Inferior parietal cortex (tissue), 1 donor: Measurements from ENCODE around the gene ZNF236.

Source experiments
- DNase-seq: peaks from one replicate; pipeline ENCODE4 v3.0.0-alpha.2; 2016; ENCODE audit errors: extremely low spot score

ZNF236 gene

DNA sequence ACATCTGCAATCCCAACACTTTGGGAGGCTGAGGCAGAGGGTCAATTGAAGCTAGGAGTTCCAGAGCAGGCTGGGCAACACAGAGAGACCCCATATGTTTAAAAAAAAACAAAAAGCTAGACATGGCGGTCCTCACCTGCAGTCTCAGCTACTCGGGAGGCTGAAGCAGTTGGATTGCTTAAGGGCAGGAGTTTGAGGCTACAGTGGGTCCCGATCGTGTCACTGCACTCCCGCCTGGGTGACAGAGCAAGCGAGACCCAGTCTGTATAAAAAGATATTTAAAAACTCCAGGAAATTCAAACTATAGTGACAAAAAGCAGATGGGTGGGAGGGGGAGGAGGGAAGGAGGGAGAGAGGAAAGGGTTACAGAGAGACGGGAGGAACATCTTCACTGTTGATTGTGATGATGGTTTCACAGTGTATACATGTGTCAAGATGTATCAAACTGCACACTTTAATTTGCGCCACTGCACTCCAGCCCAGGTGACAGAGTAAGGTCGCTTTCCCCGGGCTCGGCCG is 942 bp upstream of the ZNF236 start:
- DNase-seq = no peak

DNA sequence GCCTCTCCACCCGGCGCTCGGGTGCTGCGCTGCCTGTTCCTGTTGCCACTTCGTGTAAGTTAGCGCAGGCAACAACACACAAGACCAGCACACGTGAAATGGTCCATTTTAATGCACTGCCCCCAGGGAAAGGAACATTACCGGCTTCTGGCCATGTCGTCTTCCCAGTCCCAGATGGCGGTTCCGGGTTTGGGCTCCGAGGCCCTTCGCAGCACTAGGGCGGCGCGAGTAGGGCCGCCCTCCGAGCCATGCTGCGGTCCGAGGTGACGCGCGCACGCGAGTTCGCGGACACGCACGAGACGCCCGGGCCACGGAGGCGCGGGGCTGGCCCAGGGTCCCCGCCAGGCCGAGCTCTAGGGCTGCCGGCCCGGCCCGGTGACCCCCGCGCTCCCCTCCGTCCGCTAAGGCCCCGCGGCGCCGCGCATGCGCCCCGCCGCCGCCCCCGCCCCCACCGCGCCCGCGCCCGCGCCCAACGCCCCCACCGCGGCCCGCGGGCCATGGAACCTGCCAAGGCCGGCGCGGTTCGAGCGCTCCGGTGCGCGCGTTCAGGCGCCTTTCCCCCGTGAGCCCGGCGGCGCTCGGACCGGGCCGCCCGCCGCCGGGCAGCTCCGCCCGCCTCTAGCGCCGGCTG is 367 bp upstream of the ZNF236 start:
- peak; percentile 52 for DNase-seq

DNA sequence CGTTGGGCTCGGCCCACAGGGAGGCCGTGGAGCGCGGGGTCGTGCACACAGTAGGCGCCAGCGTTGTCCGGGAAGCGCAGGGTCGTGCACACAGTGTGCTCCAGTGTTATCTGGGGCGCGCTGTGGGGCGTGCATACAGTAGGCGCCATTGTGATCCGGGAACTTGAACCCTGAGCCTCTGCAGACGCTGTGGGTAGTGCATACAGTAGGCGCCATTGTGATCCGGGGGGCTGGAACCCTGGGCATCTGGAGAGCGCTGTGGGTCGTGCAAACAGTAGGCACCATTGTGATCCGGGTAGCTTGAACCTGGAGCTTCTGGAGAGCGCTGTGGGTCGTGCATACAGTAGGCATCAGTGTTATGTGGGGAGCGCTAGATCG is 793 bp downstream of the ZNF236 start:
- no peak for DNase-seq

DNA sequence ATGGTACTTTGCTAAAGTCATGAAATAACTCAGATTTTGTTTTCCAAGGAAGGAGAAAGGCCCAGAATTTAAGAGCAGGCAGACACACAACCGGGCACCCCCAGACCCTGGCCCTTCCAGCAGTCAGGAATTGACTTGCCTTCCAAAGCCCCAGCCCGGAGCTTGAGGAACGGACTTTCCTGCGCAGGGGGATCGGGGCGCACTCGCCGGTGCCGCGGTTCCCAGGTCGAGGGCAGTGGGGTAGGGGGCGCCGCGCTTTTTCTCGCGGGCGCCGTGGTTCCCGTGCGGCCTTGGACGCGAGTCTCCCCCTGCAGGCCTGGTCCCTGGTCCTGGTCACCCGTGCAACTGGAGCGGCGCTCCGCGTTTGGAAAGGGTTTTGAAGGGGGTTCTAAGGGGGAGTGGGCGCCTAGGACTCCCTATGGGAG is 1.2 kb downstream of the ZNF236 start:
- DNase-seq = no peak

DNA sequence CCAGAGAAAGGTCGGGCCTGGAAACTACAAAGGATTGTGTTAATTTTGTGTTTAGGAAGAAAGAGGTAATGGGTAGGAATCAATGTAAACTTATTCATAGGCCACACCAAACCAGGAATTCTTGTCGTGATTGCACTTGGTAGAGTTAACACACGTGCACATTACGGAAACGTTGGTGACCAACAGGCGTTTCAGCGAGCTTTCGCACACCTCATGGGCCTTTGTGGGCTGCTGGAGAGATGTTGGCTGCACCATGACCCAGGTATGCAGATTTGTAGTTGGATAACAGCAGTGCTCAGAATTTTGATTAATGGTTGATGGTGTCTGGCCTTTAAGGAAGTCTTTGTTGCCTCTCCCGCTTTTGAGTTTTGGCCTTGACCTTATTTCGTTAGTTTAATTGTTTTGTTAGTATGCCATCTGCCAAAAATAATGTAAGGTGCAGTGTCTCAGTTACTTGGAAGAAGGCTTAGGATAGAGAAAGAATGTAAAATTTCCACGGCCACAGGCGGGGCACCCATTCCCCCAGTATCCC is 1.9 kb downstream of the ZNF236 start:
- DNase-seq = no peak

DNA sequence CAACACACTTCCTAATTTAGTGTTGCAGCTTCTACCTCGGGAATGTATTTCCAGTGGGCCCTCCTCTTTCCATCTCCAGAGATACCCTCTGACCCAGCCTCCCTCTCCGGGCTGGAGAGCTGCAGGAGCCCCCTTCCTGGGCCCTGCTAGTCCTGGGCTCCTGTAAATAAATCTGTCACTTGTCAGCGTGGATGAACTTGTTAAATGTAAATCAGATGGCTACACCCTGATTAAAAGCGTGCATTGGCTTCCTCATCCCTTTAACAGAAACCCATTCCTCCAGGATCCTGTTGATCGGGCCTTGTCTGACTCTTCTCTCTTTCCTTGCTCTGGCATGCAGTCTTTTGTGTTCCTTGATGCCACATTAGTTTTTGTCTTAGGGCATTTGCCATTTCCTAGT is 2.4 kb downstream of the ZNF236 start:
- DNase-seq = no peak

DNA sequence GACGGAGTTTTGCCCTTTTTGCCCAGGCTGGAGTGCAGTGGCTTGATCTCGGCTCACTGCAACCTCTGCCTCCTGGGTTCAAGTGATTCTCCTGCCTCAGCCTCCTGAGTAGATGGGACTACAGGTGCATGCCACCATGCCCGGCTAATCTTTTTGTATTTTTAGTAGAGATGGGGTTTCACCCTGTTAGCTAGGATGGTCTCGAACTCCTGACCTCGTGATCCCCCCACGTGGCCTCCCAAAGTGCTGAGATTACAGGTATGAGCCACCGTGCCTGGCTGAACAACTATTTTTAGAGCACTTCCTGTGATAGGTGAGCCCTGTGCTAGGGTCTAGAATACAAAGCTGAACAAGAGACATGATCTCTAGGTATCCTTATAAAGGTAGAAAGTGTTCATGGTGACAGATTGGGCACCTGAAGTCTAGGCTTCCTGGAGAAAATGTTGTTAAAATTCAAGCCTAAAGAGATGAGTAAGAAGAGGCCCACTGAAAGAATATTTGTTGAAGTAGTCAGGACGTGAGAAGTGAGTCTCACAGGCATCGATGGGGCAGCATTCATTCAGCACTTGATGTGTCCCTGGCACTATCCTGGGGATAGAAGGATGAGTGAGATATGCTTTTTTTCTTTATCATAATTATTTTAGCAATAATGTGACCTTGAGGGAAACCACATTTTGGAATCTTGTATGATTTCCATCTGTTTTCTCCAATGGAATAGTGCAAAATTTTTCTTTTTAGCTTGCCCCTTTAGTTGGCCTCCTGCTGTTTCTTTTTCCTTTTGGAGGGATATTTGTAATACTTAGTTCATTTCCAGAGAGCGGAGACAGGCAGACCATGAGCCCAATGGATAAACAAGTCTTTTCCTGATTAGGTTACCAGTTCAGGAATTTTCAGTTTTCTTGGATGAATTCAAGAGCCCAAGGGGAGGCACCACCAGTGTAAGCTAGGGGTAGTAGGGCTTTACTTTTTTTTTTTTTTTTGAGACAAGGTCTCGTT is 5.1 kb downstream of the ZNF236 start:
- DNase-seq = no peak

DNA sequence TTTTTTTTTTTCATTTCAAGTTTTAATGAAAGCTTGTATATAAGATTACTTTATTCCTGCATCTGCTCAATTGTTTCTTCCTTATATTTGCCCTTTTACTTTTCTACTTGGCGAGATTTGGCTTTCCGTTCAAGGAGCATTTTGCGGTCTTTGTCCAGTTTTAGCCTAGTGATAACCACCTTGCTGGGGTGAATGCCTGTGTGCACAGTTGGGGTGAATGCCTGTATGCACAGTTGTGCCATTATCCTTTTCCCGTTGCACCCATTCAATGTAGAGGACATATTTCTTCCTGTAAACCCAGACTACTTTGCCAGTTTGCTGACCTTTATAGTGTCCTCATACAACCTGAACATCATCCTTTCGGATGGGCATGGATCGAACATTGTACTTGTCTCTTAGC is 12.0 kb downstream of the ZNF236 start:
- no peak for DNase-seq

DNA sequence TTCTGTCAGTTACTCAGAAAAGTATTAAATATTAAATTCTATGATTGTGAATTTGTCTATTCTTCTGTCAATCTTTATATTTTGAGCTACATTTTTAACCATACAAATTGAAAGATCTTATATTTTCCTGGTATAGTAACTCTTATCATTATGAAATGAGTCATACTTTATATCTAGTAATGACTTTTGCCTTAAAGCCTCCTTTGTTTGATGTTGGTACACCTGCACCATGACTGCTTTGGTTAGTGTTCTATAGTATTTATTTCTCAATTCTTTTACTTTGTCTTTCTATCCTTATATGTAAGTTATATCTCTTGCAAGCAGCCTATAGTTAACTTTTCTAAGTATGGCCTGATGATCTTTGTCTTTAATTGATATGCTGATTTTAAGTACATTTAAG is 13.0 kb downstream of the ZNF236 start:
- no peak for DNase-seq

DNA sequence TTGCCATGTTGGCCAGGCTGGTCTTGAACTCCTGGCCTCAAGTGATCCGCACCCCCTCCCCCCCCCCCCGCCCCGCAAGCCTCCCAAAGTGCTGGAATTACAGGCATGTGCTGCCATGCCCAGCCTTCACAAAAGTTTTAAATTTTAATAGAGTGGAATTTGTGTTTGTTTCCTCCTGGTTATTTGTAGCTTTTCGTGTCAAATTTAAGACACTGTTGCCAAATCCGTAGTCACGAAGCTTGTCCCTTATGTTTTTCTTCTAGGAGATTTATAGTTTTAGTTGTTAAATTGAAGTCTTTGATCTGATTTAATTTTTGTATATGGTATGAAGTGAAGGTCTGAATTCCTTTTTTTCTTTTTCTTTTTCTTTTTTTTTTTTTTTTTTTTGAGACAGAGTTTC is 14.7 kb downstream of the ZNF236 start:
- no peak for DNase-seq

DNA sequence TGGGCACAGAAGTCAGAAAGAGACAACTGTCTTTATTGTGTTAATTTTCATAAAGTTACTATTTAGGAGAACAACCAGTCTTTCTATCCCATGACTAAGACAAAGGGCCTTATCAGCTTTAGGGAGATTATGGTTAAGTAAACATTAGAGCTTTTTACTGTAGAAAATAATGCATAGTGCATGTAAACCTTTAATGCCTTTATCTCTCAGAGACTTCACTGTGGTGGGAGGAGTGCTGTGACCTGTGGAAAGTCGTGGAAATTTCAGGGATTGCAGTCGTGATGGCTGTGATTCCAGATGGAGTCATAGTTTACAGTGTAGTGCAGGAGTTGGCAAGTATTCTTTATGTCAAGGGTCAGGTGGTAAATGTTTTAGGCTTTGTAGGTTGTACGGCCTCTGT is 15.8 kb downstream of the ZNF236 start:
- no peak for DNase-seq

DNA sequence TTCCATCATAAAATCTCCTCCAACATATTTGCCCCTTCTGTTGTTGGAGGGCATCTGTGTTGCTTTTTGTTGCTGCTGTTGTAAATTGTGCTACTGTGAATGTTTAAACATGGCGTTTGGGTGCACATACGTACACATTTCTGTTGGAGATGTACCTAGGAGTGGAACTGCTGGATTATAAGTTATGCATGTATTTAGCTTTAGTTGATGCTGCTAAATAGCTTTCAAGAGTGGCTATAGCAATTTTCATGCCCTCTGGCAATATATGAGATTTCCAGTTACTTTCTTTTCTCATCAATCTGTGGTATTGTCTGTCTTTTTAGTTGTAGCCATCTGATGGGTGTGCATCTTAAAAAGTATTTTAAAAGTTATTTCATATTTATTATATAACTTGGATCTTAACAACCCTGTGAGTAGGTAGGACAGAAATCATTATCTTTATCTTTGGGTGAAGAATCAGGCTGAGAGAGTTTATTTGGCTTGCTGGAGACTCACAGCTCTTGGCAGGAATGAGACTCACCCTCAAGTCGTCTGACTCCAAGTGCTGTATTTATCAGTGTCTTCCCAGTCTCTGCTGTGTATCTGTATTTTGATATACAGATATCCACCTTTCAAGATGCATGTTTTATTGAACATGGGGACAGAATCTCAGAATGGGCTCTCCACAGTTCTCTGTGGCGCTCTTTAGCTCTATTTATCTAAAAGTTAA is 16.9 kb downstream of the ZNF236 start:
- DNase-seq = no peak

DNA sequence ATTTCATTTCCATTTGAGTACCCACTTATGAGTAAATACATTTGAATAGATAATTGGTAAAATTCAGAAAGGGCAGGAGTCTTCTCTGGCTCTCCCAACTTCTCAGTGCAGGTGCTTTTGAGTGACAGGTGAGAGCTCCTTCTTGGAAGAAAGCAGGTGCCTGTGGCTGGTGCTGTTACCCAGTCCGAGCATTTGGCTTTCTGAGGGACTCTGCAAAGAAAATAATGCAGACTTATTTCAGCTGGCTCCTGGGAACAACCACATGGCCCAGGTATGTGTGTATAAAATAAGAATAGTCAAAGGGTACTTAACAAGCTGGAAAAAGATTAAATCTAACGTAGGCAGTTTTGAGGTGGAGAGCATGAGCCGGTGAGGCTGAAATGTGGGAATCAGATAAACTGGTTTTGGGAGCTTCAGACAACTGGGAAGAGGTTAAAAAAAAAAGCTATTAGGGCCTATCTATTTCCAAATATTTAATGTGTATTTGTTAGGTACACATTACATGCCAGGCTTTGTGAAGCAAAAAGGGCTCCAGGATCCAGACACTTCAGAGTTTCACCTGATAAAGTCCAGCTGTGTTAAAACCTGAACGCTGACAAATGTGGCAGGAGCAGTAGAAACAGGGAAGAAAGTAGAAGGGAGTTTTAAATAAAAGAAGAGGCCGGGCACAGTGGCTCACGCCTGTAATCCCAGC is 20.6 kb downstream of the ZNF236 start:
- DNase-seq = no peak

DNA sequence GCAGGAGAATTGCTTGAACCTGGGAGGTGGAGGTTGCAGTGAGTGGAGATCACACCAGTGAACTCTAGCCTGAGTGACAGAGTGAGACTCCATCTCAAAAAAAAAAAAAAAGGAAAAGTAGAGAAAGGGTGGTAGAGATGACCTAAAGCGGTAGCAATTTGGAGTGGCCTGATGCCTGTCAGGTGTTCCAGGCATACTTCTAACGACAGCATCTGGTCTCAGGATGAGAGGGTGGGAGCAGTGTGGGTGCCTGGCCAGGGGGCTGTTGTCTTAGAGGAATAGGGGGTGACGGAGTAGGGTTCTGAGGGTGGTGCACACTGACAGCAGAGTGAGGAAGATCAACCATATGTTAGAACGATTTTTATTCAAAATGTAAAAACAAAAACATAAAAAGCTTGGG is 21.8 kb downstream of the ZNF236 start:
- DNase-seq = no peak

DNA sequence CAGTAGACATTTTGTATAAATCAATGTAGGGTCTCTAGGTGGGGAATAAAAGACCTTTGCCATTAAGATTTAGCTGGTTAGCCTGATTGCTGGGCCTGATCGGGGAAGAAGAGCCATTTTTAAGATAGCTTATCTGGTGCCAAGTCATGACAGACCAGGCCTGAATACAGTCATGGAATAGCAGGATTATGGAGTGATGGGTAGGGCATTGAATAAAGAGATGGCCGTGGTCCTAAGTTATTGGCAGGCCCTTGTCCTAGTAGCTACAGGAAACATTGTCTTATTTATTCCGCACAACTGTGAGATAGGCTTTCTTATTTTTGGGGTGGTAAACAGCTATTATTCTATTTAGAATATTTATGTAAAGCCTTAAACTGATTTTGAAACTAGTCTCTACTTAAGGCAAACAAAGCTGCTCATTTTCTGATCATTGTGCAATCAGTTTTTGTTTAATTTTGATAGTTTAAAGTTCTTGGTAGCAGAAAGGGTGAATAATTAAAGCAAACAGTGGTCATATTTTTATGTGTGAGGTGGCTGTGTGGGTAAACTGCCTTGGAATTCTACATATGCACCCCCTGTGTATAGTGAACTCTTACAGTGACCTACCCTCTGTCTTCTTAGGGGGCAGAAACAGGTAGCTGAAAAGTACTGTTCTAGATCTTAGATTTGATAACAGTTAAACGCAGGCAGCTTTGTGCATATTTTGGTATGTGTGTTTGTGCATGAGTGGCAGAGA is 22.6 kb downstream of the ZNF236 start:
- no peak for DNase-seq

DNA sequence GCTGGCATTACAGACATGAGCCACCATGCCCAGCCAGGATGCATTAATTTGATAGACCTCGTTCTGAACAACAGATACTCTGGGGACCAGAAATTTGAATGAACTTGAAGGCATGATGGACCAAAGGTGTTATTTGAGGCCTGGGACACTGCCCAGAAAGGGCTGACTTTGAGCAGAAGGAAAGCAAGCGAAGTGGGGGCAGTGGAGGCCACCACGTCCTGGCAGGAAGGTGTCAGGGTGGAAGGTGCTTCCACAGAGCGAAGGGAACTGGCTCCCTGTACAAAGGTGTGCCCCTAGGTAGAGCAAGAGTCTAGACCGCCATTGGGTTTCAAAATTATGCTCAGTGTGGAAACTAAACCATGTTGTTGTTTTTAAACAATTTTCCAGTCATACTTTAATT is 23.9 kb downstream of the ZNF236 start:
- no peak for DNase-seq

DNA sequence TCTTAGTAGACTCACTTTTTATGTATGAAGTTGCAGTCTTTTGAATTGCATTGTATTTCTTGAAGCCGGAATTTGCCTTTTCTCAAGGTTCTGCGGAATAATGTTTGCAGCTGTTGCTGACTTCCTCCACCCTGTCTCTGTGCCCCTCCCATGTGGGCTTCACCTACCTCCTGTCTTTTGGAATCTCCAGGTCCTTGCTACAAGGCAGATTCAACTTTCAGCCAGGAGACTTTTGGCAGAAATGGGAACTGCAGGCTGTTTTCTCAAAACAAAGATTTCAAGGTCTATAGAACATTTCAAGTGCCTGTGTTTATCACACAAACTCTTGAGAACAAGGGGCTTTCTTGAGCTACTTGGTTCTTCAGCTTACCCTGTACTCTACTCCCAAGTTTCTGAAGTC is 25.6 kb downstream of the ZNF236 start:
- no peak for DNase-seq

DNA sequence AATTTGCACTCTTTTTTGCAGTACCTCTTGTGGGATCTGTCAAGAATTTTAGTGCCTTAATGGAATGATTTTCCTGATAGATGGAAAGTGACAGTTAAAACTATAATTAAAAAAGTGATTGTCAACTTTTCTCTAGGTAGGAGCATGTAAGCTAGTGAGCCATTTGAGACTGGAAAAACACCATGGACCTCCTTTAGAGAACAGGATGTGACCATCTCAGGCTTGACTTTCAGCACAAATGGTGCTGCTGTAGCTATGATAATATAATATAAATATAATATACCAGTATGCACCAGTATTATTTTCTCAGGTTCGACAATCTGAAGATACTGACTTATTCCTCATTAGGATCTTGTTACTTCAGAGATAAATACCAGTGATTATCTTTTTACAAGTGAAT is 27.8 kb downstream of the ZNF236 start:
- no peak for DNase-seq

DNA sequence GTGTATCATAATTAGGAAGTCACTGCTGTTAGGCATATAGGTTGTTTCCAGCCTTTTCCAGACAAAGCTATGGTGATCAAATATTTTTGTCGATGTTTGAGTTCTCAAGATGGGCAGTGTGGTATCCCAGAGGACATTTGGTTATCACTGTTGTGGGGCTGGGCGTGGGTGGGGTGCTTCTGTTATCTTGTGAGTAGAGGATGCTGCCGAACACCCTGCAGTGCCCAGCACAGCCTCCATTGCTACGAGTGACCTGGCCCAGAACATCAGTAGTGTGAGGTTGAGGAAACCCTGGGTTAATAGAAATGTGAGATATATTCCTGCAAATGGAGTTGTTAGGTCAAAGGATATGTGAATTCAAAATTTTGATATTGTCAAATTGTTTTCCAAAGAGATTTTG is 33.2 kb downstream of the ZNF236 start:
- no peak for DNase-seq

DNA sequence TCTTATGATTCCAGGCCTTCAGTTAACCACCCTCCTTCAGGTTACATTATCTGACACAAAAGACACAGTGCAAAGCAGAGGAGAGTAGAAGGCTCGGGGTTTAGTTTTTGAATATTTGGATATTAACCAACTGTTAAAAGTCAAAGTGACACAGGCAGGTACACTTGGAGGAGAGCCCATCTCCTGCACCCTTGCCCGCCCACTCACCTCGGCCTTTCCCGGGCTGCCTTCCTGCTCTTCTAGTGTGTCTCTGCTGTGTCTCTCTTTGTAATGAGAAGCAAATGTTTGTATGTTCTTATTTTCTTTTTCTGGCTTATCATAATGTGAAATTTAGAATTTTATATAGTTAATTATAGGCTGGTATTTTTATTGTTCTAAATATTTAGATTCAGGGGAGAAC is 35.1 kb downstream of the ZNF236 start:
- DNase-seq = no peak
